Activated T-helper 1 cell treated with anti-CD3 and anti-CD28 coated beads, Interleukin-12 subunit alpha, Interleukin-12 subunit beta, Interleukin-2, Interleukin-4 antibody, amounts not matched to agents 30 ng/mL and 10 ng/mL and 1 ng/mL, durations not matched to agents 14 hours and 24 hours and 36 hours (primary cell): ENCODE data around the gene ATF3. TPM values are rescaled to one million over a fixed set of nuclear protein-coding genes. Genes with fewer than 3 reads are reported as not detected.
A peak's percentile ranks its signal among the peaks of the same experiment; 100 is the strongest.

Experiments
- DNase-seq: peaks from one replicate; pipeline ENCODE4 v3.0.0; 2021; ENCODE audit warnings: low spot score
- H3K27ac Mint-ChIP-seq: one replicate; pipeline ENCODE4 v1.8.0; 2021; ENCODE audit warnings: mild to moderate bottlenecking, mixed read lengths
- H3K27me3 Mint-ChIP-seq: one replicate; pipeline ENCODE4 v1.8.0; 2022; ENCODE audit warnings: mild to moderate bottlenecking, moderate library complexity, mixed read lengths; ENCODE audit not compliant: insufficient read depth
- H3K36me3 Mint-ChIP-seq: one replicate; pipeline ENCODE4 v1.8.0; 2021; ENCODE audit warnings: low read depth, mixed read lengths
- H3K4me1 Mint-ChIP-seq: one replicate; pipeline ENCODE4 v1.8.0; 2021; ENCODE audit warnings: low read depth, mixed read lengths
- H3K4me3 Mint-ChIP-seq: one replicate; pipeline ENCODE4 v1.8.0; 2021; ENCODE audit warnings: mild to moderate bottlenecking, moderate library complexity, mixed read lengths
- H3K9me3 Mint-ChIP-seq: one replicate; pipeline ENCODE4 v1.8.0; 2021; ENCODE audit warnings: mixed read lengths
- intact Hi-C: fragments of 100-400 bp; cut with micrococcal nuclease; formaldehyde crosslinking; loops from one replicate; pipeline ENCODE4 v1.15.1; 2024
- total RNA-seq: library from RNA; stranded (reverse); gene quantifications from 2 replicates; pipeline ENCODE4 v1.2.3, GENCODE V29; 2022

ATF3 gene
- total RNA-seq, 1 donor from 2014 or later = 23.0 TPM

DNA sequence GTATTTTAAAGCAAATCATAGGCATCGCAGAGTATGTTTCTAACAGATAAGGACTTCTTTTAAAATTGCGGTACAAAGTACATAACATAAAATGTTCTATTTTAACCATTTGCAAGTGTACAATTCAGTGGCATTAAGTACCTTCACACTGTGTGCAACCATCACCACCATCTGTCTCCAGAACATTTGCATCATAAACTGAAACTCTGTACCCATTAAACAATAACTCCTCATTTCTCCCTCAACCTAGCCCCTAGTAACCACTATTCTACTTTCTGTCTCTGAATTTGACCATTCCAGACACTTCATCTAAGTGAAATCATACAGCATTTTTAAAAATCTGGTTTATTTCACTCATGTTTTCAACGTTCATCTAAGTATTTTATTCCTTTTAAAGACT is 16.6 kb upstream of the ATF3 start:
- H3K4me1 Mint-ChIP-seq = peaks cover 16% of the 10 kb centered on the region
- no peak overlapping the region for H3K4me3 Mint-ChIP-seq
- no peaks in the 10 kb centered on the region for H3K9me3 Mint-ChIP-seq
- intact Hi-C loops = no loop called here
- H3K36me3 Mint-ChIP-seq = peaks cover 2% of the 10 kb centered on the region
- DNase-seq = no peak
- peaks cover 24% of the 10 kb centered on the region for H3K27me3 Mint-ChIP-seq
- H3K27ac Mint-ChIP-seq = no peak overlapping the region

DNA sequence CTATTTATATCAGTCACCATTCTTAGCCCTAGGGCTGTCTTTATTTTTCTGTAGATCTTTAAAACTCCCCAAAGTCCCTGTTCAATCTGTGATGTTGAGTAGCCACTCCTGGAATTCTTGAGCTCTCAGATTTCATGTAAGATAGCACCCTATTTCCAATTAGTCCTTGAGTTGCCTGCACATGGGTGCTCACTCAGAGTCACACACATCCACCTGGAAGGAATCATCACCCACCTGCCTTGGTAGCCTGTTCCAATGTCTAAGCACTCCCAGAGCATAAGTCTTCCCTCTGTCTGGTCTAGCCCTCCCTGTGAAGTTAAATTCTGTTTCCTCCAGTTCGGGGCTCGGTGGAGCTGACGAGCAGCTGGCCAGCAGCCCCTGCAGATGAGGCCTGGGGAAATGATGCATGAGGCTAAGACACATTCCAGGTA is 14.7 kb upstream of the ATF3 start:
- H3K36me3 Mint-ChIP-seq = peaks cover 3% of the 10 kb centered on the region
- no peaks in the 10 kb centered on the region for H3K9me3 Mint-ChIP-seq
- H3K4me3 Mint-ChIP-seq = no peak overlapping the region
- H3K27ac Mint-ChIP-seq = no peak overlapping the region
- DNase-seq = no peak
- peaks cover 24% of the 10 kb centered on the region for H3K4me1 Mint-ChIP-seq
- intact Hi-C loops = no loop called here
- H3K27me3 Mint-ChIP-seq = peaks cover 13% of the 10 kb centered on the region

DNA sequence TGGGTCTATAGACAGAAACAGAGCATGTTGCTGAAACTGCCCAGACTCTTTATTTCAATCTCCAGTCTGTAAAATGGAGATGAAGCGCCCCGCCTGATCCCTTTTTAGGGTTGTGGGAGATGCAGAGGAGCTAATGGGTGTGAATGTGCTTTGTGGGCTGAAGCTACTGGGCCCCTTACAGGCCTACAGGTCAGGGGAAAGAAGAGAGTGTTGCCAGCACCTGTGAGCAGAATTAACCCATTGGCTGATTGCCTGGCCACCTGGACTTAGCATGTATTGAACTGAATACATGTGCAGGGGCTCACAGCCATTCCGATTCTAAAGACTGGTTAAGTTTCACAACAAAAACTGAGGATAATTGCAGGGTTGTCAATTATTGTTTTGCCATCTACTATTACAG is 13.9 kb upstream of the ATF3 start:
- peaks cover 3% of the 10 kb centered on the region for H3K36me3 Mint-ChIP-seq
- peaks cover 24% of the 10 kb centered on the region for H3K4me1 Mint-ChIP-seq
- no peak overlapping the region for H3K4me3 Mint-ChIP-seq
- peaks cover 8% of the 10 kb centered on the region for H3K27me3 Mint-ChIP-seq
- no peak for DNase-seq
- no peaks in the 10 kb centered on the region for H3K9me3 Mint-ChIP-seq
- intact Hi-C loops = loop anchor here (5.0 kb wide), 2 partner anchors 362 to 657 kb away; no protein-coding TSS in a partner anchor
- peak overlapping the region; percentile 49 for H3K27ac Mint-ChIP-seq

DNA sequence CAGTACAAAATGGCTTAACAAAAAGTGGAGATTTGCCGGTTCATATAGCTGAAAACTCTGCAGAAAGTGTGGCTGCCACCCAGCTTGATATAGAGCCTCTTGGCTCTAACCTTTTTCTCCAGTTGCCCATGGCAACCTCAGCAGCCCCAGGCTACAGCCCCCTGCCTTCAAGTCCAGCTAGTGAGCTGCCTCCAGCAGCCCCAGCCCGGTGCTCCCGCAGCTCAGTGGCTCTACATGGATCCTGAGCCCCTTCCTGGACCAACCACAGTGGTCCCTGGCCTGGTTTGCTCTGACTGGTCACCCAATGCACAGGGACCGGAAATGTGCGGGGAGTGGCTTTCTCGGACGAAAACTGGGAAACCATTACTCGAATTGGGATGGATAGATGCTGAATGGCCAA is 13.3 kb upstream of the ATF3 start:
- DNase-seq = no peak
- Mint-ChIP-seq H3K27ac (peak overlapping the region; percentile 96), H3K36me3 (peaks cover 3% of the 10 kb centered on the region), H3K27me3 (peaks cover 8% of the 10 kb centered on the region), H3K9me3 (no peaks in the 10 kb centered on the region), H3K4me1 (peaks cover 24% of the 10 kb centered on the region), H3K4me3 (no peak overlapping the region)
- intact Hi-C loops = loop anchor here (5.0 kb wide), 2 partner anchors 363 to 658 kb away; no protein-coding TSS in a partner anchor

DNA sequence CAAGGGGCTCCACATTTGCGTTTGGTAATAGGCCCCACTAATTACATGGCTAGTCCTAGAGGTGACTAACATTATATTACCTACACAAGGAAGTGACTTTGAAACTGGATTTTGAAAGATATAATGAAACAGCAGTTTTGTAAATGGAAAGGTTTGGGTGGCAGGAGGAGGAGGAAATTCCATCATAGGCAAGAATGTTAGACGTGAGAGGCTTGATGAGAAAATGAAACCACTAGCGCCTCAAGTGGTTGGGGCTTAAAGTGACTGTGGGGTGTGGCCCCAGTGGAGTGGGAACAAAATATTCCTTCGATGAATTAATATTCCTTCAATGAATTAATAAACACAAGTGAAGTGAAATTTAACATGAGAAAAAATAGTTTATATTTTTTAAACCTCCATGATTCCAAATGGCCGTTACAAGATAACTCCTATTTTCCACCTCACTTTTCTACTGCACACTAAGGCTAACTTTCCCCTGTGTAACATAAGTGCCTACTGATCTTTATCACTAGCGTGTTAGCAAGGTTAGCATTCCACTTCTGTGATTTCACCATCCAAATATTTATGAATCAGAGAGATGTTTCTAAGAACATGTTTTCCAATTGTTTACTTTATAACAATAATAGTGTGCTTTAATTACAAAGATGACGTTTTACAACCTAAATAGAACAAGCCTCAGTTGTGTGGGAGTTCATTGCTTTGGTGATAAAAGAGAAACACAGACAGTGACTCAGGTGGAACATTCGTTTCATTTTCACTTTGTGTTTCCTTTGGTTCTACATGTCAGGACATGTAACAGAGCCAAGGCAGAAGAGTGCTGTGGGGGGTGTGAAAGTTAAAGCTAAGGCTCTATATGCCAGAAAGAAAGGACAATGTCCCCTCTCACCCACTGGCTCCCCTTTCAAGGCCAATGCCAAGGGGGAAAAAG is 12.5 kb upstream of the ATF3 start:
- Mint-ChIP-seq H3K9me3 (no peaks in the 10 kb centered on the region), H3K27me3 (peaks cover 10% of the 10 kb centered on the region), H3K4me1 (peaks cover 27% of the 10 kb centered on the region), H3K4me3 (peak overlapping the region; percentile 68), H3K27ac (peak overlapping the region; percentile 96), H3K36me3 (peaks cover 3% of the 10 kb centered on the region)
- peak; percentile 64 for DNase-seq
- intact Hi-C loops = loop anchor here (1.0 to 5.0 kb wide), 10 partner anchors 12 to 1273 kb away; partner anchors contain the start of genes ATF3, DTL, FLVCR1 and INTS7

DNA sequence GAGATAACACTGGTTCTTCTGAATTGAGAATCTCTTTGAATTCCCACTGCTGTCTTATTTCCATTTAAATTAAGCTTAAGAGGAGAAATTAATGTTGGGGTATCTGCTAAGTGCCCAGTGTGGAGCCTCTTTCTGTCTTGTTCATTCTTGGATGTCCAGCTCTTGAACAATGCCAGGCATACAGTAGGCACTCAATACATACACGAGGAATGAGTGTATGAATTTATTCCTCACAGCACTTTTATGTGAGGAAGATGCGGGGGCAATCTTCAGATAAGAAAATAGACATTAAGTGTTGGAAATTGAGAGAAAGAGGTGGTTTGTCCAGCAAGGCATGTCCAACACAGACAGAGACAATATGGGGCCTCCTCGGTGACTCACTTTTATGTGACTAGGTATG is 11.8 kb upstream of the ATF3 start:
- DNase-seq = no peak
- intact Hi-C loops = loop anchor here (1.0 to 5.0 kb wide), 10 partner anchors 12 to 1273 kb away; partner anchors contain the start of genes ATF3, DTL, FLVCR1 and INTS7
- H3K27ac Mint-ChIP-seq = peak overlapping the region; percentile 96
- peaks cover 34% of the 10 kb centered on the region for H3K4me1 Mint-ChIP-seq
- H3K9me3 Mint-ChIP-seq = no peaks in the 10 kb centered on the region
- H3K4me3 Mint-ChIP-seq = no peak overlapping the region
- peaks cover 7% of the 10 kb centered on the region for H3K27me3 Mint-ChIP-seq
- H3K36me3 Mint-ChIP-seq = peaks cover 3% of the 10 kb centered on the region

DNA sequence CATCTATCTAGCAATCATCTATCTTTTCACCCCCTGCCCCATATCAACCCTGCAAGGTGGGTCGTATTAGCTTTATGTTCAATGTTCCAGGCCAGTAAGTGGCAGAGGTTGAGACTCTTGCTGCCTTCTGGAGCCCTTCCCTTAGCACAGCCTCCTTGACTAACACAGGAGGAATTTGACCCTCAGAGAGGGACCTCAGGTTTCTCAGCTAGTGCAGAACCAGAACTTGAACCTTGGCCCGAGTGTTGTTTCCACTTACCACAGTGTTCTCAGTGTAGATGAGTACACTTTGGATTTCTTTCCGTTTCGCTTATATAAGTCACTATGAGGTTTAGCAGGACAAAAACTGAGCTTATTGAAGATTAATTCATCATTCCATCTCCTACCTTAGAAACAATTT is 11.1 kb upstream of the ATF3 start:
- H3K27me3 Mint-ChIP-seq = peaks cover 5% of the 10 kb centered on the region
- H3K27ac Mint-ChIP-seq = peak overlapping the region; percentile 85
- intact Hi-C loops = loop anchor here (2.0 to 5.0 kb wide), 3 partner anchors 261 to 660 kb away; partner anchors contain the start of gene FLVCR1
- H3K9me3 Mint-ChIP-seq = no peaks in the 10 kb centered on the region
- peaks cover 3% of the 10 kb centered on the region for H3K36me3 Mint-ChIP-seq
- H3K4me3 Mint-ChIP-seq = no peak overlapping the region
- no peak for DNase-seq
- peaks cover 39% of the 10 kb centered on the region for H3K4me1 Mint-ChIP-seq

DNA sequence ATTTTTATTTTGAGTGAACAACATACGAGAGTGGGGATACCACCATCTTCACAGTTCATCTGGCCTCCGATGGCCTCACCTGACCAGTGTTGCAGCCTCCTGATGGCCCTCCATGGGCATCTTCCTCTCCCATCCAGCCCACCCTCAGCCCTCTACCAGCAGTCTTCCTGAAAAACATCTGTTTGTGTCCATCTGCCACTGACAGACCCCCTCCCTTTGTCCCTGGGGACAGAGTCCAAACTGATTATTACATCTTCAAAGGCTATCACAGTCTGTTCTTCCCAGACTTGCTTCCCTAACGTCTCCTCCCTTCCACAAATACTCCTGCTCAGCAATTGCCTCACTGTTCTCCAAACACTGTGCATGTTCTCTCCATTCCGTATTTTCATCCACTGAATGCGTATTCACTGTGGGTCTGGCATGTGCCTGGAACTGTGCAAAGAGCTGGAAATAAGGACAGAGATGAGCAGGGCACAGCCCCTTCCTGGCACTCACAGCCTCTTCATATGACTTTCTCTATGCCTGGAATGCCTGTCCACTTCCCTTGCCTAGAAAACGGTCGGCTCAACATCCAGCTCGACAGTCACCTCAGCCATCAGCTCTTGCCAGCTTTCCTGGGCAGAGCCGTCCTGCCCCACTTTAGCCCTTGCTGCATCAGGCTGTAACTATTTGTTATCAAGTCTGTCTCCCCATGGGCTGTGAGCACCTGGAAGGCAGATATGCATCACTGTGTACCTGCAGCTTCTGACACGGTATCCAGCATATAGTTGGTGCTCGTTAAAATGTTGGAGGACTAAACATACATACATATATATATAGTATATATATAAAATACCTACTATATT is 8.3 kb upstream of the ATF3 start:
- DNase-seq = no peak
- Mint-ChIP-seq H3K9me3 (no peaks in the 10 kb centered on the region), H3K4me1 (peaks cover 41% of the 10 kb centered on the region), H3K27ac (no peak overlapping the region), H3K36me3 (peaks cover 4% of the 10 kb centered on the region), H3K4me3 (no peak overlapping the region), H3K27me3 (peaks cover 26% of the 10 kb centered on the region)
- intact Hi-C loops = loop anchor here (10.0 kb wide), 1 partner anchor 315 kb away; the partner anchor contains the start of gene PPP2R5A

DNA sequence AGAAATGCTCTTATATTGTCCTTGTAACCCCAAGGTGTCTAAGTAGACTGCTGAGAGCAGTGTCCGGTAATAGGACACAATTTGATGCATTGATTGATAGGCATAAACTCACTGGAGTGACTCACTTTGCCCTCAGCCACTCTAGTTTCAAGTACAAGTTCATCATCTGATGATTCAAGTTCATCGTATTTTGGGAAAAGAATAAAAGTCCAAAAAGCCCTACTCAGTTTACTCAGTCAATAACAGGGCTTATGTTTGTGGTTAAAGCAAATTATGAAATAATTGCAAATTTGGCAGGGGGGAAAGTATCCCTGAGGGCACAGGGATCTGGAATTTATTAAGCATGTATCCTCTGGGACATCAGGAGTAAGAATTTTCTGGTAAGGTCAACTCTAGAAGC is 7.6 kb upstream of the ATF3 start:
- intact Hi-C loops = loop anchor here (10.0 kb wide), 1 partner anchor 316 kb away; the partner anchor contains the start of gene PPP2R5A
- Mint-ChIP-seq H3K4me3 (no peak overlapping the region), H3K9me3 (no peaks in the 10 kb centered on the region), H3K4me1 (peaks cover 41% of the 10 kb centered on the region), H3K36me3 (peaks cover 5% of the 10 kb centered on the region), H3K27me3 (peaks cover 33% of the 10 kb centered on the region), H3K27ac (peak overlapping the region; percentile 9)
- no peak for DNase-seq

DNA sequence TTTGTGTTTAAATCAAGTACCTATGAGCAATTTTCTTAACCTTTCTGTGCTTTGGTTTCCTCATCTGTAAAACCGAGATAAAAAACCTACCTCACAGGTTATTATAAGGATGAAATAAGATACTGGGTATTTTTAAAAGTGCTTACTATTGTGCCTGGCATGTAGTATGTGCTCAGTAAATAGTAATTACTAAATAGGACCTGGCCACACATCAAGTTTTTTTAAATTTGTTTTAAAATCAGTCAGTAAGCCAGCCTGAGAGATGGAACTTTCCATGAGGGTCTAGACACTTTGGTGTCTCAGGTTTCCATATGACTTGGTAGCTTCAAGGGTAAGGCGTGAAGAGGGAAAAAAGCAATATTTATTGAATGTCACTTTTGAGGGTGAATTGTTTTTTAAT is 7.0 kb upstream of the ATF3 start:
- H3K36me3 Mint-ChIP-seq = peaks cover 5% of the 10 kb centered on the region
- no peak for DNase-seq
- H3K27ac Mint-ChIP-seq = peak overlapping the region; percentile 18
- peaks cover 41% of the 10 kb centered on the region for H3K4me1 Mint-ChIP-seq
- intact Hi-C loops = loop anchor here (10.0 kb wide), 1 partner anchor 317 kb away; the partner anchor contains the start of gene PPP2R5A
- no peak overlapping the region for H3K4me3 Mint-ChIP-seq
- H3K27me3 Mint-ChIP-seq = peaks cover 38% of the 10 kb centered on the region
- H3K9me3 Mint-ChIP-seq = no peaks in the 10 kb centered on the region

DNA sequence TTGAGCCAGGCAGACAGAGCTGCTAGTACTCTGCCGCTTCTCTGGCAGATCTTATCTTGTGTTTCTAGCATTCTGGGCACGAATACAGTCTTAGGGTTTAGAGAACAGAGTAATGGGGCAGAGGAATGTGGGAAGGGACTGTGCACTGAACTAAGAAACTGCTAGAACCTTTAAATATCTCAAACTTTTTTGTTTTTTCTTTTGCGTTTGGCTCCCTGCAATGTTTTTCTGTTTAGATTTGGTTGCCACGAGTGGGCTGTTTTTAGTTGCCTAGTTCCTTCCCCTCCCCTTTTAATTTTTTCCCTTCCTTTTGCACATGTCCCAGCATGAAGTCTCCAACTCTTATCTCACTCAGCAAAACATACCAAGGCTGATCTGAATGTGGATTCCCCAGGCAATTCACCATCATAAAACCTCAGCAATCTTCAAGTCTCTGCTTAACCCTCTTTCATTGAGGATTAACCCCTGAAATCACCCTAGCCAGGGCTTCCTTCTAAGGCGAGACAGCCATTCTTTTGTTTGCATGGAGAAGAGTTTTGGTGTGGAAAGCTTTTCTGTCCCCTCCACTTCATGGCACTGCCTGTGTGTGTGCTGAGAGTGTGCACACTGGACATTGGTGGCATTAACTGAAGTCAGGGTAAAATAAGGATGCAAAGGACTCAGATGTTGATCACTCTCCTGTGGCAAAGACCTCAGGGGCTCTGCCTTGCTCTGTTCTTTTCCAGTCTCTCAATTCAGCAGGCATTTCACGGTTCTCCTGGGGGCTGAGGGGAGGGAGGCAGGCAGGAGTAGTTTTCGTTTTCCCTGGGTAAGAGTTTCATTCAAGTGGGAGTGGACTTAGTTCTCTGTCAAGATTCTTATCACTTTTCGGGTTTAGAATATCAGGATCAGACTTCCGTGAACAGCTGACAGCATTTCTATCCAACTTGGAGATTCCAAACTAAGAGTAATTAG is 2.8 kb upstream of the ATF3 start:
- H3K4me1 Mint-ChIP-seq = peaks cover 55% of the 10 kb centered on the region
- no peaks in the 10 kb centered on the region for H3K9me3 Mint-ChIP-seq
- H3K27ac Mint-ChIP-seq = peak overlapping the region; percentile 57
- DNase-seq = no peak
- intact Hi-C loops = loop anchor here (5.0 to 10.0 kb wide), 2 partner anchors 188 to 321 kb away; partner anchors contain the start of gene PPP2R5A
- H3K36me3 Mint-ChIP-seq = peaks cover 9% of the 10 kb centered on the region
- peaks cover 43% of the 10 kb centered on the region for H3K27me3 Mint-ChIP-seq
- H3K4me3 Mint-ChIP-seq = peak overlapping the region; percentile 66
